ENCODE measurements around the gene ENGASE.

ENGASE gene

DNA sequence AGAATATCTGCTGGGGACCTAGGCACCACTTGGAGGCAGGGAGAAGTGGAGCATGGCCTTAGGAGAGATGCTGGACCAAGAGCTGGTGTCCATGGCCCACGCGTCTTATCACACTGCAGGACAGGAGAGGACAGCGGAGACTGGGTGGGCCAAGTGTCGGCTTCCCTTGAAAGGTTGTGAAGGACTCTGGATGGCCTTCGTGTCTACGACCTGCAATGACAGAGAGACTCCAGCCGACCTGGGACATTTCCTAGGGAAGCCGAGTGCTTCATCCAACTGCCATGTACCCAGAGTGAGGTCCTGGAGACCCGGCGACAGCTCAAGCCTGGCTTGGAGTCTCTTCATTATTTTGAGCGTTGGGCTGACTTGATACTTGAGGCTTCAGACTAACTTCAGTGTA, 30.2 kb upstream of the ENGASE start:
- Mint-ChIP-seq H3K36me3 (ENCODE audit: low read depth) (no peaks in the 10 kb centered on the region), H3K4me3 (no peak overlapping the region), H3K9me3 (no peaks in the 10 kb centered on the region), H3K4me1 (no peaks in the 10 kb centered on the region), H3K27ac (no peak overlapping the region), H3K27me3 (peaks cover 19% of the 10 kb centered on the region)
- no peak for ATAC-seq
- no peak for DNase-seq

DNA sequence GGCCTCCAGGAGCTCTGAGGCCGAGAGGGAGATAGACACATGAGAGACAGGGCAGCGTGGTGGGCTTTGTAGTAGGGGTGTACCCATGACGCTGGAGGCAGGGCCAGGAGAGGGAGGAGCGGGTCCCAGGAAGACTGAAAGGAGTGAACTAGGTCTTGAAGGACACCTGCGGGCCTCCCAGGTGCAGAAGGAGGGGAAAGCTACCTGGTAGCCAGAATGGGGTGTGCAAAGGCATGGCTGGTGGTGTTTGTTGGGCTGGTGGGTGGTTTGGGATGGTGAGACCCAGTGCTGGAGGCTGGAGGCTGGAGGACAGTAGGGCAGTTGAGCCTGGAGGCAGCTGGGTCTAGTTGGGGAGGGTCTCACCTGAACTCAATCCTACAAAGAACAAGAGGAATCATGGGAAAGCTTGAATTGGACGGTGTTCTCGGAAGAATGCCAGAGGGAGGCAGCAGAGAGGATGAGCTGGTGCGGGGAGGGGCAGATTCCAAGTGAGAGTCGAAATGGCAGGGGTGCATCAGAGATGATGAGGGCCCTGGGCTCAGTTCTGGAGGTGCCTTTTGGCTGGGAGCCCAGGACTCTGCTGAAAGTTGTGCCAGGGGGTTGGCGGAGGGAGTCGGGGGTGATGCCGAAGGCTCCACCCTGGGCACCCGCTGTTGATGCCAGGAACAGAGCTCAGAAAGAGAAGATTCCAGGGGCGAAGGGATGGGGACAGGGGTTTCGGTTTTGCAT, 29.5 kb upstream of the ENGASE start:
- Mint-ChIP-seq H3K36me3 (ENCODE audit: low read depth) (no peaks in the 10 kb centered on the region), H3K27ac (no peak overlapping the region), H3K9me3 (no peaks in the 10 kb centered on the region), H3K4me1 (no peaks in the 10 kb centered on the region), H3K27me3 (peaks cover 21% of the 10 kb centered on the region), H3K4me3 (no peak overlapping the region)
- ATAC-seq (no peak), DNase-seq (no peak)

DNA sequence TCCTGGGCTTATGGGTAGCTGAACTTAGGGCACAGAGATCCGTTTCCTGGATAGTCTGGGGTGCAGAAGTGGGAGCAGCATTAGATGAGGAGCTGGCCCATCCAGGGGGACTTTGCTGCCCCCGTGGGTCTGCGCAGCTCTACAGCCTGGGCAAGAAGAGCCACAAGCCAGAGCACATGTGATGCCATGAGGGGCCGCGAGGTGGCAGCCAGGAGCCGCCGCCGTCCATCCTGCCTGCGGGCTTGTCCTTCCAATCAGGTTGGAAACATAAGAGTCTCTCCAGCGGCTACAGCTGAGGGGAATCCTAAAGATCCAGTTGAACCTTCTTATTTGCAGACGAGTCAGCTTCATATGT, 28.8 kb upstream of the ENGASE start:
- DNase-seq (peak; percentile 74), ATAC-seq (peak; percentile 51)
- Mint-ChIP-seq H3K4me1 (no peaks in the 10 kb centered on the region), H3K36me3 (ENCODE audit: low read depth) (no peaks in the 10 kb centered on the region), H3K27me3 (peaks cover 21% of the 10 kb centered on the region), H3K27ac (no peak overlapping the region), H3K9me3 (no peaks in the 10 kb centered on the region), H3K4me3 (no peak overlapping the region)

DNA sequence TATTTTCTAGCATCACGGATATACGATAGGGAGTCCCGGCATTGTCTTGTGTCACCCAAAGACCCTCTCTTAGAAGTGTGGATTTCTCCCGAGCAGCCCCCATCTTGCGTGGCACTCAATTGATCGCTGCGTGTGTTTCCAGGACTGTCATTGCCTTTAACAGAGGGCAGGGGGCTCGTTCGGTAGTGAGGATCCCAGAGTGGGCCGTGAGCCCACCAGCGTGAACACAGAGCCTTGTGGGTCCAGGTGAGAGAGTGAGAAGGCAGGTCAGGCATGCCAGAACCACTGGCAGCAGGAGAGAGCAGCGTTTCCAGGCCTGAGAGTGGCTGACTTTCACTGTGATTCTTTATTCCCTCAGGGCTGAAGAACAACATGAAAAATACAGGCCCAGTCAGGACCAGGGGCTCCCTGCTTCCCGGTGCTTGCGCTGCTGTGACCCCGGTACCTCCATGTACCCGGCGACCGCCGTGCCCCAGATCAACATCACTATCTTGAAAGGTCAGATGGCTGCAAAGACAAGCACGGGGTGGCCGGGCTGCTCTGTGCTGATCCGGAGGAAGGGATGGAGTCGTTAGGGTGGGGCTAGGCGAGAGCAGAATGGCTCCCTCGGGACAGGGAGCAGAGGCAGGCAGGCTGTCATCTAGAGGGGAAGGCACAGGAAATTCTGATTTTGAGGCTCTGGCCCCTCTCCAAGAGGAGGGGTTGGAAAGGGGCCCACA, 28.3 kb upstream of the ENGASE start:
- H3K27ac Mint-ChIP-seq: no peak overlapping the region
- H3K4me1 Mint-ChIP-seq: no peaks in the 10 kb centered on the region
- DNase-seq: no peak
- H3K27me3 Mint-ChIP-seq: peaks cover 23% of the 10 kb centered on the region
- H3K4me3 Mint-ChIP-seq: no peak overlapping the region
- H3K9me3 Mint-ChIP-seq: no peaks in the 10 kb centered on the region
- no peak for ATAC-seq
- no peaks in the 10 kb centered on the region for H3K36me3 Mint-ChIP-seq (ENCODE audit: low read depth)

DNA sequence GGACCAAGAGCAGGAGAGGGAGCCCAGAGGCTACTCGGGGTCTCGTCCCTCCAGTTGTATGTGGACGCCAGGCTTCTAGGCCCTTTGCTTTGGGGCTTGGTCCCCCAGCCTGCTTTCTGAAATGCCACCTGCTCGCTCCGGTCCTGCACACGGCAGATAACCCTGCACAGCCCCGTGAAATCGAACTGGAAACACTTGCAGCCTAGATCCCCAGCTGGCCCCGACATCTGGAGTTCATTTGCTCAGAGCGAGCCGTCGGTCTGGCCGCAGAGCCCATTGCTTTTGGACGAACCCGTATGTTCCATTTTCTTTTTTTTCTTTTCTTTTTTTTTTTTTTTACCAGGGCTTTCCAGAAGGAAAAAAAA, 27.7 kb upstream of the ENGASE start:
- ATAC-seq: no peak
- DNase-seq: no peak
- Mint-ChIP-seq H3K4me3 (no peak overlapping the region), H3K27me3 (peaks cover 23% of the 10 kb centered on the region), H3K4me1 (no peaks in the 10 kb centered on the region), H3K27ac (no peak overlapping the region), H3K36me3 (ENCODE audit: low read depth) (no peaks in the 10 kb centered on the region), H3K9me3 (no peaks in the 10 kb centered on the region)

DNA sequence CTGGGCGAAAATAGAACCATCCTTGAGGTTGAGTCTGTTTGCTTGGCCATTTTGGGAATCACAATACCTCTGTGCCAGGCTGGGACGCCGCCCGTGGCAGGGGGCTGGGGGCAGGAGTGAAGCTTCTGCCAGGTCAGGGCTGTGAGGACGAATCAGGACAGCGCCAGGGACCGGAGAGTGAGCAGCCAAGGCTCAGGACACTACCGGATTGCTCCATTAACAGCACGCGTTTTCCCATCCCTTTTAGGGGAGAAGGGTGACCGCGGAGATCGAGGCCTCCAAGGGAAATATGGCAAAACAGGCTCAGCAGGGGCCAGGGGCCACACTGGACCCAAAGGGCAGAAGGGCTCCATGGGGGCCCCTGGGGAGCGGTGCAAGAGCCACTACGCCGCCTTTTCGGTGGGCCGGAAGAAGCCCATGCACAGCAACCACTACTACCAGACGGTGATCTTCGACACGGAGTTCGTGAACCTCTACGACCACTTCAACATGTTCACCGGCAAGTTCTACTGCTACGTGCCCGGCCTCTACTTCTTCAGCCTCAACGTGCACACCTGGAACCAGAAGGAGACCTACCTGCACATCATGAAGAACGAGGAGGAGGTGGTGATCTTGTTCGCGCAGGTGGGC, 27.2 kb upstream of the ENGASE start:
- H3K27ac Mint-ChIP-seq: no peak overlapping the region
- no peaks in the 10 kb centered on the region for H3K4me1 Mint-ChIP-seq
- DNase-seq (no peak), ATAC-seq (no peak)
- no peak overlapping the region for H3K4me3 Mint-ChIP-seq
- H3K27me3 Mint-ChIP-seq: peaks cover 23% of the 10 kb centered on the region
- no peaks in the 10 kb centered on the region for H3K36me3 Mint-ChIP-seq (ENCODE audit: low read depth)
- no peaks in the 10 kb centered on the region for H3K9me3 Mint-ChIP-seq

DNA sequence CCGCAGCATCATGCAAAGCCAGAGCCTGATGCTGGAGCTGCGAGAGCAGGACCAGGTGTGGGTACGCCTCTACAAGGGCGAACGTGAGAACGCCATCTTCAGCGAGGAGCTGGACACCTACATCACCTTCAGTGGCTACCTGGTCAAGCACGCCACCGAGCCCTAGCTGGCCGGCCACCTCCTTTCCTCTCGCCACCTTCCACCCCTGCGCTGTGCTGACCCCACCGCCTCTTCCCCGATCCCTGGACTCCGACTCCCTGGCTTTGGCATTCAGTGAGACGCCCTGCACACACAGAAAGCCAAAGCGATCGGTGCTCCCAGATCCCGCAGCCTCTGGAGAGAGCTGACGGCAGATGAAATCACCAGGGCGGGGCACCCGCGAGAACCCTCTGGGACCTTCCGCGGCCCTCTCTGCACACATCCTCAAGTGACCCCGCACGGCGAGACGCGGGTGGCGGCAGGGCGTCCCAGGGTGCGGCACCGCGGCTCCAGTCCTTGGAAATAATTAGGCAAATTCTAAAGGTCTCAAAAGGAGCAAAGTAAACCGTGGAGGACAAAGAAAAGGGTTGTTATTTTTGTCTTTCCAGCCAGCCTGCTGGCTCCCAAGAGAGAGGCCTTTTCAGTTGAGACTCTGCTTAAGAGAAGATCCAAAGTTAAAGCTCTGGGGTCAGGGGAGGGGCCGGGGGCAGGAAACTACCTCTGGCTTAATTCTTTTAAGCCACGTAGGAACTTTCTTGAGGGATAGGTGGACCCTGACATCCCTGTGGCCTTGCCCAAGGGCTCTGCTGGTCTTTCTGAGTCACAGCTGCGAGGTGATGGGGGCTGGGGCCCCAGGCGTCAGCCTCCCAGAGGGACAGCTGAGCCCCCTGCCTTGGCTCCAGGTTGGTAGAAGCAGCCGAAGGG, 26.4 kb upstream of the ENGASE start:
- no peak overlapping the region for H3K27ac Mint-ChIP-seq
- ATAC-seq: no peak

DNA sequence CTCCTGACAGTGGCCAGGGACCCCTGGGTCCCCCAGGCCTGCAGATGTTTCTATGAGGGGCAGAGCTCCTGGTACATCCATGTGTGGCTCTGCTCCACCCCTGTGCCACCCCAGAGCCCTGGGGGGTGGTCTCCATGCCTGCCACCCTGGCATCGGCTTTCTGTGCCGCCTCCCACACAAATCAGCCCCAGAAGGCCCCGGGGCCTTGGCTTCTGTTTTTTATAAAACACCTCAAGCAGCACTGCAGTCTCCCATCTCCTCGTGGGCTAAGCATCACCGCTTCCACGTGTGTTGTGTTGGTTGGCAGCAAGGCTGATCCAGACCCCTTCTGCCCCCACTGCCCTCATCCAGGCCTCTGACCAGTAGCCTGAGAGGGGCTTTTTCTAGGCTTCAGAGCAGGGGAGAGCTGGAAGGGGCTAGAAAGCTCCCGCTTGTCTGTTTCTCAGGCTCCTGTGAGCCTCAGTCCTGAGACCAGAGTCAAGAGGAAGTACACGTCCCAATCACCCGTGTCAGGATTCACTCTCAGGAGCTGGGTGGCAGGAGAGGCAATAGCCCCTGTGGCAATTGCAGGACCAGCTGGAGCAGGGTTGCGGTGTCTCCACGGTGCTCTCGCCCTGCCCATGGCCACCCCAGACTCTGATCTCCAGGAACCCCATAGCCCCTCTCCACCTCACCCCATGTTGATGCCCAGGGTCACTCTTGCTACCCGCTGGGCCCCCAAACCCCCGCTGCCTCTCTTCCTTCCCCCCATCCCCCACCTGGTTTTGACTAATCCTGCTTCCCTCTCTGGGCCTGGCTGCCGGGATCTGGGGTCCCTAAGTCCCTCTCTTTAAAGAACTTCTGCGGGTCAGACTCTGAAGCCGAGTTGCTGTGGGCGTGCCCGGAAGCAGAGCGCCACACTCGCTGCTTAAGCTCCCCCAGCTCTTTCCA, 25.5 kb upstream of the ENGASE start:
- peaks cover 5% of the 10 kb centered on the region for H3K9me3 Mint-ChIP-seq
- no peak overlapping the region for H3K4me3 Mint-ChIP-seq
- H3K27me3 Mint-ChIP-seq: peaks cover 17% of the 10 kb centered on the region
- H3K27ac Mint-ChIP-seq: no peak overlapping the region
- ATAC-seq: no peak
- no peak for DNase-seq
- no peaks in the 10 kb centered on the region for H3K36me3 Mint-ChIP-seq (ENCODE audit: low read depth)
- H3K4me1 Mint-ChIP-seq: no peaks in the 10 kb centered on the region

More for the DNA sequence above, 26.4 kb upstream of the ENGASE start:
- no peaks in the 10 kb centered on the region for H3K36me3 Mint-ChIP-seq (ENCODE audit: low read depth)
- DNase-seq: no peak
- no peak overlapping the region for H3K4me3 Mint-ChIP-seq
- H3K4me1 Mint-ChIP-seq: no peaks in the 10 kb centered on the region
- H3K9me3 Mint-ChIP-seq: no peaks in the 10 kb centered on the region
- peaks cover 21% of the 10 kb centered on the region for H3K27me3 Mint-ChIP-seq

DNA sequence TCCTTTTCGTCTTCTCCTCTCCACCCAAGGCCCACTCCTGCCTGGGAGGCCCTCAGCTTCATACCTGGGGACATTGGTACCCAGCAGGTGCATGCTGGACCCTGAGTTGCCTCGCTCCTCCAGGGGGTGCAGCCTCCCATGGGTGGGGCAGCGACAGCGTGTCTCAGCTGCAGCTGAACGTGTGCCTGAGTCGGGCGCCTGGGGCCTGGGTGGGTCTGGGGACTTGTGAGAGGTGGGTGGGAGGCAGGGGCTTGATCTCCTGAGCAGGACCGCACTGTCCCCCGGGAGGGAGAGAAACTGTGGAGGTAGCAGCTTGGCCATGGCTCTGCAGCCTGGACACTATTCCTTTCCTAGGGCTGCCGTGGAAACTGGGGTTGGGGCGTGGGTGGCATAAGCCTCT, 24.8 kb upstream of the ENGASE start:
- H3K27ac Mint-ChIP-seq: no peak overlapping the region
- ATAC-seq (no peak), DNase-seq (no peak)
- no peak overlapping the region for H3K4me3 Mint-ChIP-seq
- no peaks in the 10 kb centered on the region for H3K4me1 Mint-ChIP-seq
- peaks cover 10% of the 10 kb centered on the region for H3K9me3 Mint-ChIP-seq
- peaks cover 2% of the 10 kb centered on the region for H3K36me3 Mint-ChIP-seq (ENCODE audit: low read depth)
- peaks cover 17% of the 10 kb centered on the region for H3K27me3 Mint-ChIP-seq

DNA sequence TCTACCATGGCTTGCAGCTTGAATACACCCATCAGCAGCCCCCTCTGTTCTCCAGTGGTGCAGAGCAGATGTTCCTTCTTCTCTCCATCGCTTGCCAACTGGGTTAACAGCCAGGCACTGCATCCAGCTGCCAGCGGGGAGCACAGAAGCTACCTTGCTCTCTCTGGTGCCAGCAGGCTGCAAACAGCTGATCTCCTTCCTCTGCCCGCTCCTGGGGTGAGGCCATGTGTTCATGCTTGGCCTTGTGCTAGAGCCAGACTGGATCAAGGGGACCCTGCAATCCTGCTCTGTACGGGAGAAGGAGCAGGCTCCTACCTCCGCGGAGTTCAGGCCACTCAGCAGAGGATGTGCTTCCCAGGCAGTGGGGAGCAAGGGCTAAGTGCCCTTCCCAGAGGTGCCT, 24.1 kb upstream of the ENGASE start:
- no peak overlapping the region for H3K27ac Mint-ChIP-seq
- H3K4me1 Mint-ChIP-seq: no peaks in the 10 kb centered on the region
- H3K9me3 Mint-ChIP-seq: peaks cover 10% of the 10 kb centered on the region
- ATAC-seq: no peak
- no peak overlapping the region for H3K4me3 Mint-ChIP-seq
- peaks cover 13% of the 10 kb centered on the region for H3K27me3 Mint-ChIP-seq
- no peak for DNase-seq
- H3K36me3 Mint-ChIP-seq (ENCODE audit: low read depth): peaks cover 2% of the 10 kb centered on the region

DNA sequence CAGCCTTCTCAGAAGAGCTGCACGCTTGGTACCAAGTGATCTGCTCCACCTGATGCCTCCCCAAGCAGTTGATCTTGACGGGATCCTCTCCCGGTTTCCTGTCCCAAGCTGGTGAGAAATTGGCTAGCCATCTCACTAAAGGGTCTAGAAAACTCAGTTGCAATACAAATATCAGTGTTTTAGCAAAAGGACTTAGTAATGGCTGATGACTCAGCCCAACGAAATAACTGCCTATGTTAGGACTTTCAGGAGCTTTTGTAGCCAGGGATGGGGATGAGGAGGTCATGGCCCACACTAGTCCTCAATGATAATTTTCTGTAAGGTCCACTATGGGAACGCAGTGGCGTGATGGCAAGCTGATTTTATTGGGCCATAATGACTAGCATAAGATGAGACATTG, 23.3 kb upstream of the ENGASE start:
- Mint-ChIP-seq H3K9me3 (peaks cover 10% of the 10 kb centered on the region), H3K27me3 (peaks cover 9% of the 10 kb centered on the region), H3K27ac (no peak overlapping the region), H3K4me1 (no peaks in the 10 kb centered on the region), H3K4me3 (no peak overlapping the region), H3K36me3 (ENCODE audit: low read depth) (peaks cover 2% of the 10 kb centered on the region)
- ATAC-seq (no peak), DNase-seq (no peak)

DNA sequence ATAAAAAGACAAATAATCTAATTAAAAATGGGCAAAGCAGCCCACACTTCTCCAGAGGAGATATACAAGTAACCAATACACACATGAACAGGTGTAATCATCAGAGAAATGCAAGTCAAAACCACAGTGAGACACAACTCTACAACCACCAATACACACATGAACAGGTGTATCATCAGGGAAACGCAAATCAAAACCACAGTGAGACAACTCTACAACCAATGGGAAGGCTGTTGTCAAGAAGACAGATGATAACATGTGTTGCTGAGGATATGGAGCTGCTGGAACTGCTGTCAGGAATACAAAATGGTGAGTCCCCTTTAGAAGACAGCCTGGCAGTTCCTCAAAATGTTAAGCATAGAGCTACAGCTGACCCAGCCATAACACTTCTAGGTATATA, 22.5 kb upstream of the ENGASE start:
- ATAC-seq (no peak), DNase-seq (no peak)
- Mint-ChIP-seq H3K9me3 (peaks cover 10% of the 10 kb centered on the region), H3K36me3 (ENCODE audit: low read depth) (peaks cover 2% of the 10 kb centered on the region), H3K27me3 (peaks cover 9% of the 10 kb centered on the region), H3K27ac (no peak overlapping the region), H3K4me3 (no peak overlapping the region), H3K4me1 (no peaks in the 10 kb centered on the region)

DNA sequence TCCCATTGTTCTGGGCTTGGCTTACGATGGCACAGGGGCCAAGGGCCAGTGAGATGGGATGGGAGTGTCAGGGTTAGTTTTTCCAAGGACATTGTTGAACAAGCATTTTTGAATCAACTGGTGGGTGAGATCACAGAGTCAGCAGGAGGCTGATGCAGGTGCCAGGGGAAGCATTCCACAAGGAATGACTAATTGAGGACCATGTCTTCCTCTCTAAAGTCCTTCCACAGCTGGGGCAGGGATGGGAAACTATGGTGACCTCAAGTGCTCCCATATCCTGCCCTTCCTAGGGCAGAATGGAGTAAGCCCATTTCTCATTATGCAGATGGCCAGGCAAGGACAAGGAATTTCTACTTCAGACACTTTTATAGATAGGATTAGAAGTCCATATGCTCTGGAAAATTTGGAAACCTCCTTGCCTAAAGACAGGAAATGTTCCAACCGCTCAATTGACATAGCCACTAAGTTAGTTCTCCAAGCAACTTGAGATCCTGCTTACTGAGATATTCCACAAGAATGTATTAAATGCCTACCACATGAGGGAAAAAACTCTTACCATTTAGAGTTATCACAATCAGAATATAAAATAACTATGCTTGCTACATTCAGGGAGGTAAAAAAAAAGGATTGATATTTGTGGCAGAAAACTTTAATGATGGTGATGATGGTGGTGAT, 21.2 kb upstream of the ENGASE start:
- H3K36me3 Mint-ChIP-seq (ENCODE audit: low read depth): peaks cover 2% of the 10 kb centered on the region
- ATAC-seq: no peak
- no peak overlapping the region for H3K4me3 Mint-ChIP-seq
- H3K9me3 Mint-ChIP-seq: peaks cover 13% of the 10 kb centered on the region
- DNase-seq: no peak
- H3K27ac Mint-ChIP-seq: no peak overlapping the region
- peaks cover 14% of the 10 kb centered on the region for H3K27me3 Mint-ChIP-seq
- H3K4me1 Mint-ChIP-seq: peaks cover 2% of the 10 kb centered on the region

All from activated naive CD8-positive, alpha-beta T cell treated with anti-CD3 and anti-CD28 coated beads, Interleukin-2, amount 50 U/mL, for 24 hours (primary cell).